ENCODE data around the gene ANKZF1.

- TF ChIP-seq CTCF (conservative IDR thresholded peaks at IDR 0.05; ENCODE audit: low read depth, low read length) (no peak), POLR2A (IDR thresholded peaks at IDR 0.05; ENCODE audit: low read depth, low read length) (no peak), RFX5 (IDR thresholded peaks at IDR 0.05; ENCODE audit: low read depth, low read length) (no peak), BHLHE40 (IDR thresholded peaks at IDR 0.05; ENCODE audit: low read depth, low read length) (no peak), CHD1 (IDR thresholded peaks at IDR 0.05; ENCODE audit: low read depth, low read length) (no peak)
Observed at GRCh38 chr2:219214786-219215185, 14.8 kb upstream of the ANKZF1 start.
